DOHH2 (cell line): Measurements from ENCODE around the gene ZNF469.

Experiments used
- EZH2phosphoT487 ChIP-seq: fragments of 200-600 bp; sonication (generic); IDR thresholded peaks from 2 replicates; pipeline ENCODE4 v1.6.1; 2017; ENCODE audit warnings: borderline replicate concordance, mild to moderate bottlenecking, antibody characterized with exemption, low read length, moderate library complexity, mixed read lengths
- TF ChIP-seq, protein P1 (sequence below): fragments of 200-600 bp; sonication (generic); IDR thresholded peaks from one replicate; pipeline ENCODE4 v1.5.1; 2014; ENCODE audit warnings: antibody characterized with exemption, mild to moderate bottlenecking, low read depth, low read length; ENCODE audit not compliant: poor library complexity, severe bottlenecking

DNA sequence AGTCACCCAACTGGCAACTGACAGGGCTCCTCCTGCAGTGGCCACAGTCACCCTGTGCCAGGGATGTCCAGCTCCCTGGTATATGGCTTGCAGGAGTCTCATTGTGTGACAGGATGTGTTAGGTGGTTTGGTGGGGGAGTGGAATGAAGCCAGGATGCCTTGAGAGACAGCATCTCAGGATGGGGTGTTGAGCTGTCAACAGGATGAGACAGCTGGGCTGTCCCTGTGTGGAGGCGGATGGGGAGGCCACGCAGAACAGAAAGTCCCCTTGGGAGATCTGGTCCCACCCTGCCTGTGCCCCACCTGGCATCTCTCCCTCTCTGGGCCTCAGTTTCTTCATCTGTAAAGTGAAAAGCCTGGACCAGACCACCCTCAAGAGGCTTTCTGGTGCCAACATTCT, 9.5 kb upstream of the ZNF469 start:
- no peak for TF ChIP-seq EZH2phosphoT487
- TF ChIP-seq, protein P1, sequence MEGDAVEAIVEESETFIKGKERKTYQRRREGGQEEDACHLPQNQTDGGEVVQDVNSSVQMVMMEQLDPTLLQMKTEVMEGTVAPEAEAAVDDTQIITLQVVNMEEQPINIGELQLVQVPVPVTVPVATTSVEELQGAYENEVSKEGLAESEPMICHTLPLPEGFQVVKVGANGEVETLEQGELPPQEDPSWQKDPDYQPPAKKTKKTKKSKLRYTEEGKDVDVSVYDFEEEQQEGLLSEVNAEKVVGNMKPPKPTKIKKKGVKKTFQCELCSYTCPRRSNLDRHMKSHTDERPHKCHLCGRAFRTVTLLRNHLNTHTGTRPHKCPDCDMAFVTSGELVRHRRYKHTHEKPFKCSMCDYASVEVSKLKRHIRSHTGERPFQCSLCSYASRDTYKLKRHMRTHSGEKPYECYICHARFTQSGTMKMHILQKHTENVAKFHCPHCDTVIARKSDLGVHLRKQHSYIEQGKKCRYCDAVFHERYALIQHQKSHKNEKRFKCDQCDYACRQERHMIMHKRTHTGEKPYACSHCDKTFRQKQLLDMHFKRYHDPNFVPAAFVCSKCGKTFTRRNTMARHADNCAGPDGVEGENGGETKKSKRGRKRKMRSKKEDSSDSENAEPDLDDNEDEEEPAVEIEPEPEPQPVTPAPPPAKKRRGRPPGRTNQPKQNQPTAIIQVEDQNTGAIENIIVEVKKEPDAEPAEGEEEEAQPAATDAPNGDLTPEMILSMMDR = no peak
